Endodermal cell (in vitro differentiated cells): ENCODE measurements around the gene LEF1. TPM values are rescaled to one million over a fixed set of nuclear protein-coding genes. Genes with fewer than 3 reads are reported as not detected.

Source experiments
- DNase-seq: peaks from one replicate; pipeline ENCODE4 v3.0.0-alpha.2; 2017
- H3K27ac ChIP-seq: 2 replicates; pipeline ENCODE4 v1.5.1; 2013; ENCODE audit warnings: mild to moderate bottlenecking, low read depth, low read length, moderate library complexity
- H3K27me3 ChIP-seq: 2 replicates; pipeline ENCODE4 v1.6.1; 2013; ENCODE audit warnings: mild to moderate bottlenecking, low read length, moderate library complexity; ENCODE audit not compliant: insufficient read depth, control insufficient read depth, poor library complexity, severe bottlenecking
- H3K36me3 ChIP-seq: 2 replicates; pipeline ENCODE4 v1.7.0; 2013; ENCODE audit warnings: mild to moderate bottlenecking, low read length, moderate library complexity; ENCODE audit not compliant: control insufficient read depth, insufficient read depth
- H3K4me1 ChIP-seq: one replicate; pipeline ENCODE4 v1.7.0; 2013; ENCODE audit warnings: low read length; ENCODE audit not compliant: control insufficient read depth, insufficient read depth
- H3K4me3 ChIP-seq: 2 replicates; pipeline ENCODE4 v1.5.1; 2013; ENCODE audit warnings: mild to moderate bottlenecking, low read length, moderate library complexity
- H3K9ac ChIP-seq: 2 replicates; pipeline ENCODE4 v1.6.1; 2013; ENCODE audit warnings: mild to moderate bottlenecking, low read length, moderate library complexity; ENCODE audit not compliant: poor library complexity, severe bottlenecking; ENCODE audit errors: extremely low read depth
- H3K9me3 ChIP-seq: 2 replicates; pipeline ENCODE4 v1.6.1; 2013; ENCODE audit warnings: mild to moderate bottlenecking, low read length, moderate library complexity; ENCODE audit not compliant: control insufficient read depth
- H3K27ac Mint-ChIP-seq: 2 replicates; pipeline ENCODE4 v1.8.0; 2020; ENCODE audit warnings: mixed read lengths
- H3K27me3 Mint-ChIP-seq: 2 replicates; pipeline ENCODE4 v1.8.0; 2021; ENCODE audit warnings: mild to moderate bottlenecking, mixed read lengths; ENCODE audit not compliant: insufficient read depth
- H3K36me3 Mint-ChIP-seq: 2 replicates; pipeline ENCODE4 v1.8.0; 2020; ENCODE audit warnings: low read depth, mixed read lengths
- H3K4me1 Mint-ChIP-seq: 2 replicates; pipeline ENCODE4 v1.8.0; 2020; ENCODE audit warnings: mixed read lengths
- H3K4me3 Mint-ChIP-seq: 2 replicates; pipeline ENCODE4 v1.8.0; 2020; ENCODE audit warnings: mild to moderate bottlenecking, moderate library complexity, mixed read lengths
- H3K9me3 Mint-ChIP-seq: 2 replicates; pipeline ENCODE4 v1.8.0; 2020; ENCODE audit warnings: mild to moderate bottlenecking, mixed read lengths
- WGBS, 2 experiments: methylation state at CpG; one replicate each; pipeline versions ENCODE4 v1.1.5 to v1.1.7; 2013; ENCODE audit warnings: missing lambda C conversion rate in 2 of 2, mixed read lengths in 1 of 2; ENCODE audit not compliant: insufficient coverage in 1 of 2, insufficient read length in 1 of 2; 5-methylcytosine and 5-hydroxymethylcytosine counted together
- total RNA-seq, 2 donors: library from RNA; stranded (reverse); fragmentation: NEBNext Ultra II Directional in 1 of 2; extraction: Animal tissue kit (Norgen Biotek cat#: 25700) in 1 of 2; gene quantifications; 2 replicates in 1 of 2; 3 replicates in 1 of 2; pipeline ENCODE4 v1.2.1, GENCODE V29; 2021
- TF ChIP-seq, protein P1 (sequence below): fragments of 200-600 bp; sonication (generic); conservative IDR thresholded peaks from 2 replicates; pipeline ENCODE4 v1.5.0; 2021; ENCODE audit warnings: antibody characterized with exemption, mild to moderate bottlenecking

Gene LEF1
- total RNA-seq, 2 donors from 2014 or later: 0.95 to 1.6 TPM

DNA sequence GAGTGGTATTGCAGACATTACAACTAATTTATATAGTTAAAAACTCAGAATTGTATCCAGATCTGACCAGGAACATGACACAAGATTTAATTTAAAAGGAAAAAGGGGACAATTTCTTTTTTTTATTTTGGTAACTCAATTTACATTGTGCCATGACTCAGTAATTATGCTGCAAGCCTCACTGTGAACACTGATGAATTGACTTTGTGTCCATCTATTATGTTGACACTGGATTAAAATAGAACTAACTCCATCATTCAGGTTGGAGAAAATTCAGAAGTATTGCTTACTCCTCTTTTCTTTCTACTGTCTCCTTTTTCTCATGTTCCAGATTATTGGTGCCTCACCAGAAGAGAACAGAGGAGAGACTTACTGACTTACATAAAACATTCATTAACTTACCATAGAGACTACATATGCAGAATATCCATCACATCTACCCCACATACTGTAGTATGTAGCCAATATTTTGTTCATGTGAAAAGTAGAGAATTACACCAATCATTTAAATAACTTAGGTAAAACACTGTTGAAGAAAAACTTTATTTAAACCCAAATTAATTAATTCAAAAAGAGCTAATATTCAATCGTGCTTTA is 15.8 kb upstream of the LEF1 start:
- Histone ChIP-seq H3K27ac (no peak overlapping the region), H3K4me3 (no peak overlapping the region), H3K9ac (no peak overlapping the region), H3K27me3 (peaks cover 22% of the 10 kb centered on the region), H3K4me1 (no peaks in the 10 kb centered on the region), H3K9me3 (no peaks in the 10 kb centered on the region), H3K36me3 (no peaks in the 10 kb centered on the region)
- H3K36me3 Mint-ChIP-seq: no peaks in the 10 kb centered on the region
- H3K9me3 Mint-ChIP-seq: no peaks in the 10 kb centered on the region
- H3K27ac Mint-ChIP-seq: no peak overlapping the region
- peaks cover 1% of the 10 kb centered on the region for H3K4me1 Mint-ChIP-seq
- WGBS, 2 experiments: 91 to 100% methylated on average over 1 of the region's 1 CpG
- TF ChIP-seq, protein P1, sequence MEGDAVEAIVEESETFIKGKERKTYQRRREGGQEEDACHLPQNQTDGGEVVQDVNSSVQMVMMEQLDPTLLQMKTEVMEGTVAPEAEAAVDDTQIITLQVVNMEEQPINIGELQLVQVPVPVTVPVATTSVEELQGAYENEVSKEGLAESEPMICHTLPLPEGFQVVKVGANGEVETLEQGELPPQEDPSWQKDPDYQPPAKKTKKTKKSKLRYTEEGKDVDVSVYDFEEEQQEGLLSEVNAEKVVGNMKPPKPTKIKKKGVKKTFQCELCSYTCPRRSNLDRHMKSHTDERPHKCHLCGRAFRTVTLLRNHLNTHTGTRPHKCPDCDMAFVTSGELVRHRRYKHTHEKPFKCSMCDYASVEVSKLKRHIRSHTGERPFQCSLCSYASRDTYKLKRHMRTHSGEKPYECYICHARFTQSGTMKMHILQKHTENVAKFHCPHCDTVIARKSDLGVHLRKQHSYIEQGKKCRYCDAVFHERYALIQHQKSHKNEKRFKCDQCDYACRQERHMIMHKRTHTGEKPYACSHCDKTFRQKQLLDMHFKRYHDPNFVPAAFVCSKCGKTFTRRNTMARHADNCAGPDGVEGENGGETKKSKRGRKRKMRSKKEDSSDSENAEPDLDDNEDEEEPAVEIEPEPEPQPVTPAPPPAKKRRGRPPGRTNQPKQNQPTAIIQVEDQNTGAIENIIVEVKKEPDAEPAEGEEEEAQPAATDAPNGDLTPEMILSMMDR: no peak
- H3K4me3 Mint-ChIP-seq: no peak overlapping the region
- peaks cover 44% of the 10 kb centered on the region for H3K27me3 Mint-ChIP-seq
- no peak for DNase-seq

DNA sequence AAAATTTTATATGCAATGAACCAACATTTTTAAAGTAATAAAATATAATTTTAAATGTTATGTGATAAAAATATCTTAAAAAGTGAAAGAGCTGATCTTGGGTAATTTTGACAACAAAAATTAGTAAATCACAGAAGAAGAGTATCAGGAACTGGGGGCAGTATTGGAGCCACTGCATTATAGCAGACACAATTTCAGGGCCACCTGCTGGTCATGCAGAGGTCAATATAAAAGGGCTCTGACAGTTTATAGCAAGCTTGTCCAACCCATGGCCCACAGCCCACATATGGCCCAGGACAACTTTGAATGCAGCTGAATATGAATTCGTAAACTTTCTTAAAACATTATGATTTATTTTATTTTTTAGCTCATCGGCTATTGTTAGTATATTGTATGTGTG is 13.0 kb upstream of the LEF1 start:
- Histone ChIP-seq H3K27ac (no peak overlapping the region), H3K4me1 (no peaks in the 10 kb centered on the region), H3K27me3 (peaks cover 15% of the 10 kb centered on the region), H3K36me3 (no peaks in the 10 kb centered on the region), H3K4me3 (no peak overlapping the region), H3K9me3 (no peaks in the 10 kb centered on the region), H3K9ac (no peak overlapping the region)
- H3K4me3 Mint-ChIP-seq: no peak overlapping the region
- TF ChIP-seq, protein P1: peak; percentile 63
- 93% methylated on average over 1 of the region's 2 CpGs; no CpG with 5 or more reads in 1 of the 2 experiments for WGBS, 2 experiments
- peaks cover 39% of the 10 kb centered on the region for H3K27me3 Mint-ChIP-seq
- DNase-seq: no peak
- peaks cover 1% of the 10 kb centered on the region for H3K4me1 Mint-ChIP-seq
- H3K9me3 Mint-ChIP-seq: no peaks in the 10 kb centered on the region
- no peak overlapping the region for H3K27ac Mint-ChIP-seq
- H3K36me3 Mint-ChIP-seq: no peaks in the 10 kb centered on the region

DNA sequence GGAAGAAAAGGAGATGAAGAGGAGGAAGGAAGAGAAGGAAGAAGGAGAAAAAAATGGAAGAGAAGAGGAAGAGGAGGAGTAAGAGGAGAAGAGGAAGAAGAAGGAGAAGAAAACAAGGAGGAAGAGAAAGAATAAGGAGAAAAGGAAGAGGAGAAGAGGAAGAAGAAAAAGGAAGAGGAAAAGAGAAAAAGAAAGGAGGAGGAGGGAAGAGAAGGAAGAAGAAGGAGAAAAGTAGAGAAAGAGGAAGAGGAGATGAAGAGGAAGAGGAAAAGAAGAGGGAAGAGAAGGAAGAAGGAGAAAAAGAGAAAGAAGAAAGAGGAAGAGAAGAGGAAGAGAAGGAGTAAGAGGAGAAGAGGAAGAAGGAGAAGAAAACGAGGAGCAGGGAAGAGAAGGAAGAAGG is 11.8 kb upstream of the LEF1 start:
- no peak for DNase-seq
- no peaks in the 10 kb centered on the region for H3K36me3 ChIP-seq
- H3K4me3 ChIP-seq: no peak overlapping the region
- Mint-ChIP-seq H3K36me3 (no peaks in the 10 kb centered on the region), H3K4me3 (no peak overlapping the region), H3K27ac (no peak overlapping the region), H3K27me3 (peaks cover 50% of the 10 kb centered on the region), H3K4me1 (peaks cover 1% of the 10 kb centered on the region), H3K9me3 (no peaks in the 10 kb centered on the region)
- H3K9ac ChIP-seq: no peak overlapping the region
- no peaks in the 10 kb centered on the region for H3K4me1 ChIP-seq
- H3K27ac ChIP-seq: no peak overlapping the region
- 82 to 94% methylated on average over 1 of the region's 1 CpG for WGBS, 2 experiments
- peaks cover 27% of the 10 kb centered on the region for H3K27me3 ChIP-seq
- TF ChIP-seq, protein P1: no peak
- no peaks in the 10 kb centered on the region for H3K9me3 ChIP-seq
